Measurements from ENCODE around the gene GJB1.
"Not testable (repeated sequence)": the region's sequence is repeated elsewhere in the genome, so short reads cannot be mapped to it uniquely, and the experiment has no call there.

The GJB1 gene

GRCh38 chrX:71256856-71257255 lies 33.8 kb downstream of the GJB1 start:
- DNase-seq: no peak

GRCh38 chrX:71268624-71269023 lies 45.6 kb downstream of the GJB1 start:
- DNase-seq: not testable (repeated sequence)

- DNase-seq: no peak
These were observed 46.9 kb downstream of the GJB1 start for GRCh38 chrX:71269801-71270395.

- DNase-seq: not testable (repeated sequence)
These were observed 49.3 kb downstream of the GJB1 start for GRCh38 chrX:71272313-71272712.

All from NCI-H1048 (cell line).